NK-92 (cell line): Measurements from ENCODE around the gene SLC26A6.

Experiments
- DNase-seq: peaks from one replicate; lab custom pipeline; 2025; ENCODE audit not compliant: unreplicated experiment; lab: John Stamatoyannopoulos, UW

Gene SLC26A6

DNA sequence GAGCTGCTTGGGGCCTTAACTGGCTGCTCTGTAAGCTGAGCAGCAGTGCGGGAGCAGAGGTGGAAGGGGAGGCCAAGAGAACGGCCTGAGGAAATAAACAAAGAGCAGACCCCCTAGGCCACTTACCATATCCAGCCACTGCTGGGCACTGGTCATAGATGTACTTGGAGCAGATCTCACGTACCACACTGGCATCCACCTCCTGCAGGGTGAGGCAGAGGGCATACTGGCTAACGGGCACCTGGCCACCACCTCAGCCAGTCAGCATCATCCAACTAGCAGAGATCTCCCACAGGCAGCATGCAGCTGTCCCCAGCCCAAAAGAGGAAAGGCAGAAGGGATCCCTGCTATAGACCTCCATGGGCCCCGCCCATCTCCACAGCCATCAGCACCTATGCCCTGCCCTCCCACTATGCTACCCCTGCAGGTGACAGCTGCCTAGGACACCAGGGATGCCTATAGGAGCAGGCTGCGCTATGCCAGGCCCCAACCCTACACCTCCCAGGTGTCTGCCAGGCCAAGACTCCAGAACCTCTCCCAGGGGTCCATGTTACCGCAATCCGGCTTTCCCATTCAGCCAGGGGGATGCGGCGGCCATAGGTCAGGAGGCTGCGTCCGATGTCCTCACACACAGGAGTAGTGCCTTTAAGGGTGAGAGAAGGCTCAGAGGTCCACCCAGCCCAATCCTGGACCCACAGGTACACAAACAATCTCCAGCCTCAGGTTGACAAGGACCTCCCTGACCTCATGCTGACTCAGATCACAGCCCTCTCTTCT, 35.6 kb downstream of the SLC26A6 start:
- DNase-seq: no peak

GRCh38 chr3:48599077-48599501, 36.2 kb downstream of the SLC26A6 start:
- DNase-seq: no peak

DNA sequence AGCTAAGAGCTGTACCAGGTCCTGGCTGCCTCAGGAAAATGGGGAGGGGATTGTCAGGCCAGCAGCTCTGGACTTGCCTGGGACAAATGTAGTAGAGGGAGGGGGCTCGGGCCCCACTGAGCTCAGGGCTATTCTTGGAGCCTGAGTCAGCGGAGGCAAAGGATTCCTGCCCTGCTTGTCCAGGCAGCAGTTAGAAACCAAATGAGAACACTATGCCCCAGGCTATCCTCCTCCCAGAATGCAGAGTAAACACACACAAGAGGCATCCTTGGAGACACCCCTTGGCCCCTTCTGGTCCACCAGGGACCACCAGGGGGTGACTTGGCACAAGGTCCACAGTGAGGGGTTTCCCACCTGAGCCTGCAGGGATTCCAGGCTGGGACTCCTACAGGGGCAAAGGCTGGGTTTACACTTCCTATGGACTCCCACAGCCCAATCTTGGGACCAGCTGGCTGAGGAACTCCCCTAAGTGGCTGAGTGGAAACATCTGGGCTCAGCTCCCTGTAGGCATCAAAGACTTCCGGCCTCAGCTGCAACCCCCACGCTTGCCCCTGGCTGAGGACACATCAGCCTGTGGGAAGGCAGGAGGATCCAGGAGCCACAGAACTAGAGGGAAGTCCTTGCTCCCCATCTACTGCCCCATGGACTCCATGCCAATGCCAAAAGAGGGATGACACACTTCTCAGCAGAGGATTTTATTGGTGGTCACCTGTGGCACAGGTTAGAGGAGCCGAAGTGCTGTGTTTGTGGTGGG, 36.8 kb downstream of the SLC26A6 start:
- DNase-seq: no peak

- DNase-seq: no peak
These were observed 37.9 kb downstream of the SLC26A6 start for GRCh38 chr3:48597408-48597800.

- DNase-seq: no peak
These were observed 38.4 kb downstream of the SLC26A6 start for GRCh38 chr3:48596676-48597407.

- DNase-seq: no peak
These were observed 39.1 kb downstream of the SLC26A6 start for GRCh38 chr3:48596157-48596556.

GRCh38 chr3:48595526-48596121, 39.6 kb downstream of the SLC26A6 start:
- no peak for DNase-seq

GRCh38 chr3:48595075-48595525, 40.2 kb downstream of the SLC26A6 start, which contains the start of gene COL7A1:
COL7A1 (minus strand) TSS chr3:48595329; CDS start chr3:48595159, 170 bp downstream.
- no peak for DNase-seq

DNA sequence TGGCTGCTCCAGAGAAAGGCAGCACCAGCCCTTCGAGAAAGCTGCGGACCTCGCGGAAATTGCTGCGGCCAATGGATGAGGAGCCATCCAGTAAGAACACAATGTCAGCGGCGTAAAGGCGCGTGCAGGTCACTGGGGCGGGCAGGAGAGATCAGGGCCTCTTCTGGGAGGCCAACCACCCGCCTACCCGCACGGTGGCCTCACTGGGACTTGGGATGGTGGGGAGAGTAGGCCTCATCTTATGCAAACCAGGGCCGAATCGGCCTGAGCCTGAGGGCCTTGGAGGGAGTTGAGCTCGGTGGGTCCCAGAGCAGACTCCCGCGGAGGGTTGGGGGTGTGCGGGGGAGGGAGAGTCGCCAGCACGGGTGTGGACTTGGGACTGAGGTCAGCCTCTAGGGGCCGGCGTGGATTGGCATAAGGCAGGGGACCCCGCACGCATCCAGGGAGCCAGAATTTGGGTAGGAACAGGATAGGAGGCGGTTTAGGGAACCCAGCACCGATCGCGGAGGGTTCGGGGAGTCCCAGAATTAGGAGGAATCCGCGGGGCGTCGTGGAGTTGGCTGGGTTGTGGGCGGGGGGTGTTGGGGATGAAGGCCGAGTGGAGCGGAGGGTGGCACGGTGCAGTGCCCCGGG, 40.7 kb downstream of the SLC26A6 start:
- DNase-seq: no peak

GRCh38 chr3:48593337-48593736, 41.9 kb downstream of the SLC26A6 start:
- DNase-seq: no peak

DNA sequence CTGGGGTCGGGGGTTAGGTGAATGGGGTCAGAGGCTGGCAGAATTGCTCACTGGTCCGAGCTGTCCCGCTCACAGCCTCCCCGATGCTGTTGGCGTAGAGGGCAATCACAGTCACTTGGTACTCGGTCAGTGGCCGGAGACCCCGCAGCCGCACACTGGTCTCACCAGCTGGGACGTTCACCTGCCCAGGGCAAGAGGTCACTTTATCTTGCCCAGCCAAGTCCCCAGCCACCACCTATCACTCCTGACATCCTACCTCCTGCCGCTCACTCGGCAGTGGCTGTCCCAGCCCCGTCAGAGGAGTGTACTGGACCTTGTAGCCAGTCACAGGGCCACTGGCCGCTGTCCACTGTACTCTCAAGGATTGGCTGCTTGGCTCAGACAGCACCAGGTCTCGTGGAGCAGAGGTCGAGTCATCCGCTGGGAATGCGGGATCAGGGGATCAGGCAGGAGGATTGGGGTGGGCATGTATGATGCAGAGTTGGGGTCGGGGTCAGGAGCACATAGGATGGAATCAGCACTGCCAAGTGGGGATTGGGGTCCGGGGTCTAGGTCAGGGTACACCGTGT, 42.7 kb downstream of the SLC26A6 start:
- no peak for DNase-seq

- DNase-seq: no peak
These were observed 43.3 kb downstream of the SLC26A6 start for GRCh38 chr3:48591886-48592518.

GRCh38 chr3:48591436-48591835, 43.8 kb downstream of the SLC26A6 start:
- DNase-seq: no peak

DNA sequence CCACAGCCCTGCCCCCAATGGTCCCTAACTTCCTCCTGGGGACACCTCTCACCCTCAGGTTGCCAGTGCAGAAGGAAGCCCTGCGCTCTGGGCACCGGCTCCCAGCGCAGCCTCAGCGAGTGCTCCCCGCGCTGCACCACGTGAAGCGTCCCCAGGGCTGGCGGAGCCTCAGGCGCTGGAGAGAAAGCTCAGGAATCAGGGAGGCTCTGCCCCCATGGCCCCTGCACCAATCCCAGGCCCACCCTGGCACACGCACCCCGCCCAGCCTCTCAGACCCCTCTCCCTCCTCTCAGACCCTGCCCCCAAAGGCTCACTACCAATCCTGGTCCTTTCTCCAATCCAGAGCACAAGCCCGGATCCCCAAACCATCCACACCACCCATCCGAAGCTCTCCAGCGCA, 47.0 kb downstream of the SLC26A6 start:
- DNase-seq: no peak

DNA sequence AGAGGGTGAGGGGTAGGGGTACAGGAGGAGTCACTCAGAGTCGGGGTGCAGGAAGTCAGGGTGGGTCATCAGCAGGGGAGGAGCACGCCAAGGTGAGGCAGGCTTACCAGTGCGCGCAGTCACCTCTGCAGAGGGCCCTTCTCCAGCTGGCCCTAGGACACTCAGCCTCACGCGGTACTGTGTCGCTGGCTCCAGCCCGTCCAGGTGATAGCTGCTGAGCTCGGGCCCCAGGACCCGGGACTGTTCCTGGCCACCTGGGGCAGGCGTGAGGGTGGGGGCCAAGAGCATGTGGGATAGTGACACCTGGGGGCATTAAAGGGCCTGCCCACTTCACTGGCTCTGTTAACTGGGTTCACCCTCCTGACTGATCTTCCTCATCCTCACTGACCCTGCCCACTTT, 47.6 kb downstream of the SLC26A6 start:
- DNase-seq: no peak

DNA sequence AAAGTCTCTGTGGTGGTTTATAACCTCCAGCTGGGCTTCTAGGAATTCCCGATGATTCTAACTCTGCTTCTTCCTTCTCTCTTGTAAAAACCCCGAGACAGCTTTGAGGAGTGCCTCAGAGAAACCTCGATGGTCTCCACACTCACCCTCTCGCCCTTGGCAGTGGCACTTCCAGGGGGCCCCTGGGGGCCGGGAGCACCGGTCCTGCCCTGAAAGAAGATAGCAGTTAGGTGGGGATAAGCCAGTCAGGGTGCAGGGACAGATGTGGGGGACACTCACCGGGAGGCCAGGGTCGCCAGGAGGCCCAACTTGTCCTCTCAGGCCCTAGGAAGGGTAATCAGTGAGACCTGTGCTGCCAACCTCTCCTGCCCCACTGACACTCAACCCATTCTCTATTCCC, 49.9 kb downstream of the SLC26A6 start:
- DNase-seq: no peak

DNA sequence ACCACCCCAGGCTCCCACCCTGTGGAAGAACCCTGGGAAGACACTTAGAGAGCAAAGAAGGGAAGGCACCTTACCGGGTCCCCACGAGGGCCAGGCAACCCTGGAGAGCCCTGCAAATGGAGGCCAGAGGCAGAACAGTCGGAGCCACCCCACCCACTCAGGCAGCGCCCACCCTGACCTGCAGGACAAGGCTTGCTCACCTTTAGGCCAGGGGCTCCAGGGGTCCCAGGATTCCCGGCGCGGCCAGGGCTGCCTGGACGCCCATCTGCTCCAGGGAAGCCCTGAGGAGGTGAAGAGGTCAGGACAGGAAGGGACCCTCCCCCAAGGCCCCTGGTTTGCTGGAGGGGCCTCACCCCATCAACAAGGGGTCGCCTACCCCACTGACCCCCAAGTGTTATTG, 50.4 kb downstream of the SLC26A6 start:
- no peak for DNase-seq

DNA sequence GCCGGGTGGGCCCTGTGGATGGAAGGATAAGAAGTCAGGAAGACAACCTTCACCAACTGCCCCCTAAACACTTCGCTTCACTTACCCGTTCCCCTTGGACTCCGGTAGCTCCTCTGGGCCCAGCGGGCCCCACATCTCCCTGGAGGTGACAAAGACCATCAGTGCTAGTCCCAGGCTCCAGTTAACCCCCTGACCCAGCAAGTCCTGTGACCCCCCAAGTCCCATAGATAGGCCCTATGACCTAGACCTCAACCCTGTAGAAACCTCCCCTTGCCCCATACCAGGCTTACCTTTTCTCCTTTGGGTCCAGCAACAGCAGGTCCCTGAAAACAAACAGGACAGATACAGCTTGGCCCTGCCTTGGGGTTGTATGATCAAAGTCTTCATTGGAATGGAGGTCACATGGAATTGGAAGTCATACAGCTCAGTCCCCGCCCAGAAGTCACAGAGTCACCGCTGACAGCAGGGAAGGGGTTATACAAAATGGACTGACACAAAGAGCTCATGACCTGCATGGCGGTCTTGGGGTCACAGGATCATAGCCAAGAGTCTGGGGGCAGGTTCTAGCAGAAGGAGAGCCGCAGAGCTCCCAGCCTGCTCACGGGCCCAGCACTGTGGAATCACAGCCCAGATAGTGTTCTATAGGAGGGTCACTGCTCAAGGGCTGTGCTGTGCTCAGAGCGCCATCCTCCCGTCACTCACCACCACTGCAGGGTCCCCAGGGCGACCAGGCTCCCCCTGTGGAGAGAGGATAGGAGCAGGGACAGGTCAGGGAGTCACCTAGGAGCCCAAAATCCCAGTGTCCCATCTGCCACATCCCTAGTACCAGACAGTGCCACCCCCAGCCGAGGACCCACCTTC, 53.4 kb downstream of the SLC26A6 start:
- DNase-seq: no peak

DNA sequence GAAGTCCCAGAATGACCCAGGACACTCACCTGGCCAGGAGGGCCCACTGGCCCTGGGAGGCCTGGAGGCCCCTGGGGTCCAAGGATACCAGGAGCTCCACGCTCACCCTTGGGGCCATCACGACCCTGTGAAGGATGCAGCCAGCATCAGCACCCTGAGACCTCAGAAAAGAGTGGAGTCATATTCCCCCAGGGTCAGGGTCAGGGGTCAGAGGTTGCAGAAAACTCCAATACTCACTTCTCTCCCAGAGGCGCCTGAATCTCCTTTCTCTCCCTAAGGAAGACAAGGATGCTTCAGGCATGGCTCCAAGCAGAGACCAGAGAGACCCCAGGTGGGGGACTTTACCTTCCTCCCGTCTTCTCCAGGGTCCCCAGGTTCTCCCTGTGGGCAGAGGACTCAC, 58.6 kb downstream of the SLC26A6 start:
- no peak for DNase-seq
